H1 (cell line): ENCODE measurements around the gene TMED3.

ENCODE experiments used
- ASH2L ChIP-seq: fragments of 200-600, 300-600 bp; sonication (generic); IDR thresholded peaks from one replicate; pipeline ENCODE4 v1.7.1; 2017; ENCODE audit warnings: low read length
- CEBPB ChIP-seq: IDR thresholded peaks from 2 replicates; pipeline ENCODE4 v1.6.1; 2012; ENCODE audit warnings: low read depth, low read length
- EZH2 ChIP-seq: fragments of 200-600 bp; sonication (generic); IDR thresholded peaks from 2 replicates; pipeline ENCODE4 v1.7.1; 2012; ENCODE audit warnings: low read depth, mild to moderate bottlenecking, moderate library complexity, low read length, inconsistent platforms; ENCODE audit not compliant: severe bottlenecking
- JUN ChIP-seq: IDR thresholded peaks from 2 replicates; pipeline ENCODE4 v1.6.1; 2011; ENCODE audit warnings: low read depth, mild to moderate bottlenecking, improper control_type of control experiment, low read length
- JUND ChIP-seq: IDR thresholded peaks from 2 replicates; pipeline ENCODE4 v1.6.1; 2011; ENCODE audit warnings: mild to moderate bottlenecking, improper control_type of control experiment, low read length
- KDM5A ChIP-seq: fragments of 200-600 bp; IDR thresholded peaks from 2 replicates; pipeline ENCODE4 v1.7.1; 2012; ENCODE audit warnings: mild to moderate bottlenecking, low read length, inconsistent platforms, mixed read lengths
- MAFK ChIP-seq: IDR thresholded peaks from 2 replicates; pipeline ENCODE4 v1.6.1; 2012; ENCODE audit warnings: low read depth, mild to moderate bottlenecking, improper control_type of control experiment, low read length
- POLR2A ChIP-seq, 2 experiments: IDR thresholded peaks; 1 replicate in 1 of 2; 2 replicates in 1 of 2; pipeline ENCODE4 v1.6.1; 2011; ENCODE audit warnings: low read depth in 2 of 2, low read length in 2 of 2, mild to moderate bottlenecking in 2 of 2; ENCODE audit errors: control extremely low read depth in 1 of 2
- POLR2AphosphoS5 ChIP-seq: IDR thresholded peaks from 2 replicates; pipeline ENCODE4 v1.6.1; 2011; ENCODE audit warnings: low read depth, low read length
- POU5F1 ChIP-seq: IDR thresholded peaks from 2 replicates; pipeline ENCODE4 v1.6.1; 2011; ENCODE audit warnings: low read depth, mild to moderate bottlenecking, low read length, moderate library complexity
- SIN3A ChIP-seq, 2 experiments: IDR thresholded peaks in 1 of 2; conservative IDR thresholded peaks in 1 of 2; 2 replicates each; pipeline ENCODE4 v1.6.1; 2011 to 2012; ENCODE audit warnings: low read length in 2 of 2, improper control_type of control experiment in 1 of 2, low read depth in 1 of 2, mild to moderate bottlenecking in 1 of 2
- ZNF274 ChIP-seq: IDR thresholded peaks from 2 replicates; pipeline ENCODE4 v1.7.0; 2012; ENCODE audit warnings: low read length, borderline replicate concordance; ENCODE audit errors: extremely low read depth
- TF ChIP-seq, protein P1 (sequence below), 3 experiments: IDR thresholded peaks; 1 replicate in 2 of 3; 2 replicates in 1 of 3; pipeline versions ENCODE4 v1.5.1 to v1.6.1; 2011; ENCODE audit warnings: low read length in 3 of 3, mild to moderate bottlenecking in 3 of 3, inconsistent platforms in 2 of 3, low read depth in 1 of 3, moderate library complexity in 1 of 3; ENCODE audit not compliant: insufficient read depth in 1 of 3; ENCODE audit errors: control extremely low read depth in 1 of 3

- no peak for TF ChIP-seq ASH2L
- TF ChIP-seq POLR2AphosphoS5, result no peak
- no peak for TF ChIP-seq MAFK
- TF ChIP-seq CEBPB, result no peak
- no peak for TF ChIP-seq JUN
- TF ChIP-seq JUND, result no peak
- TF ChIP-seq POLR2A (IDR thresholded peaks at IDR 0.05; ENCODE audit: control extremely low read depth in 1 of 2, low read depth in 2 of 2, low read length in 2 of 2), result no peak
- no peak for TF ChIP-seq POU5F1
- TF ChIP-seq, protein P1, sequence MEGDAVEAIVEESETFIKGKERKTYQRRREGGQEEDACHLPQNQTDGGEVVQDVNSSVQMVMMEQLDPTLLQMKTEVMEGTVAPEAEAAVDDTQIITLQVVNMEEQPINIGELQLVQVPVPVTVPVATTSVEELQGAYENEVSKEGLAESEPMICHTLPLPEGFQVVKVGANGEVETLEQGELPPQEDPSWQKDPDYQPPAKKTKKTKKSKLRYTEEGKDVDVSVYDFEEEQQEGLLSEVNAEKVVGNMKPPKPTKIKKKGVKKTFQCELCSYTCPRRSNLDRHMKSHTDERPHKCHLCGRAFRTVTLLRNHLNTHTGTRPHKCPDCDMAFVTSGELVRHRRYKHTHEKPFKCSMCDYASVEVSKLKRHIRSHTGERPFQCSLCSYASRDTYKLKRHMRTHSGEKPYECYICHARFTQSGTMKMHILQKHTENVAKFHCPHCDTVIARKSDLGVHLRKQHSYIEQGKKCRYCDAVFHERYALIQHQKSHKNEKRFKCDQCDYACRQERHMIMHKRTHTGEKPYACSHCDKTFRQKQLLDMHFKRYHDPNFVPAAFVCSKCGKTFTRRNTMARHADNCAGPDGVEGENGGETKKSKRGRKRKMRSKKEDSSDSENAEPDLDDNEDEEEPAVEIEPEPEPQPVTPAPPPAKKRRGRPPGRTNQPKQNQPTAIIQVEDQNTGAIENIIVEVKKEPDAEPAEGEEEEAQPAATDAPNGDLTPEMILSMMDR (IDR thresholded peaks at IDR 0.05; ENCODE audit: control extremely low read depth in 1 of 3, insufficient read depth in 1 of 3, low read depth in 1 of 3, low read length in 3 of 3), result no peak
- no peak for TF ChIP-seq EZH2
- TF ChIP-seq SIN3A (conservative IDR thresholded peaks at IDR 0.05 in 1 of 2, IDR thresholded peaks at IDR 0.05 in 1 of 2; ENCODE audit: low read depth in 1 of 2, low read length in 2 of 2), result no peak
- TF ChIP-seq KDM5A, result no peak
- TF ChIP-seq ZNF274, result no peak
Measured at GRCh38 chr15:79341396-79341795, 30.5 kb downstream of the TMED3 start.
